Uterus (tissue), 2 donors: ENCODE results near the gene CGNL1.

Experiments
- CTCF ChIP-seq, 4 experiments: fragments of 200-600 bp in 2 of 4; fragments of 450-650 bp in 2 of 4; sonication (generic) in 2 of 4; IDR thresholded peaks; one replicate each; pipeline ENCODE4 v1.5.1; 2016 to 2019; ENCODE audit warnings: antibody characterized with exemption in 4 of 4, mild to moderate bottlenecking in 2 of 4, moderate library complexity in 1 of 4
- POLR2A ChIP-seq, 2 donors: fragments of 450-650 bp; IDR thresholded peaks; one replicate each; pipeline ENCODE4 v1.6.1; 2016; ENCODE audit warnings: antibody characterized with exemption in 2 of 2, mild to moderate bottlenecking in 1 of 2, moderate library complexity in 1 of 2

GRCh38 chr15:57554812-57555179, 178.5 kb downstream of the CGNL1 start:
- TF ChIP-seq CTCF (IDR thresholded peaks at IDR 0.05) (no peak), POLR2A (IDR thresholded peaks at IDR 0.05) (no peak)
